Kidney (tissue), 14 donors: ENCODE measurements around the gene NCKAP5. TPM values are rescaled to one million over a fixed set of nuclear protein-coding genes. Genes with fewer than 3 reads are reported as not detected.

Source experiments
- DNase-seq, 5 donors: peaks; one replicate each; pipeline ENCODE4 v3.0.0-alpha.2; 2013 to 2020
- FAIRE-seq: peaks from 2 replicates; lab custom pipeline; 2012; peaks lifted over from hg19 to GRCh38; lab: Jason Lieb, UNC
- H3K27ac ChIP-seq, 2 donors: one replicate each; pipeline ENCODE4 v1.7.0; 2013; ENCODE audit warnings: low read depth in 2 of 2, low read length in 2 of 2, inconsistent platforms in 1 of 2
- H3K27me3 ChIP-seq: one replicate; pipeline ENCODE4 v1.7.1; 2013; ENCODE audit warnings: low read length, inconsistent platforms; ENCODE audit not compliant: control insufficient read depth, insufficient read depth
- H3K36me3 ChIP-seq, 3 donors: one replicate each; pipeline versions ENCODE4 v1.7.0 to v1.7.1; 2013; ENCODE audit warnings: low read length in 3 of 3, control low read depth in 1 of 3, inconsistent platforms in 1 of 3; ENCODE audit not compliant: insufficient read depth in 3 of 3, control insufficient read depth in 2 of 3
- H3K4me1 ChIP-seq, 3 donors: one replicate each; pipeline versions ENCODE4 v1.7.0 to v1.7.1; 2013; ENCODE audit warnings: low read length in 3 of 3, inconsistent platforms in 1 of 3, low read depth in 1 of 3; ENCODE audit not compliant: control insufficient read depth in 2 of 3, insufficient read depth in 2 of 3
- H3K4me3 ChIP-seq, 3 donors: one replicate each; pipeline versions ENCODE4 v1.7.0 to v1.8.1; 2013; ENCODE audit warnings: low read length in 3 of 3, control low read depth in 1 of 3, inconsistent platforms in 1 of 3
- H3K9ac ChIP-seq, 3 donors: one replicate each; pipeline versions ENCODE4 v1.7.0 to v1.7.1; 2013; ENCODE audit warnings: low read length in 3 of 3, control low read depth in 1 of 3, inconsistent platforms in 1 of 3
- H3K9me3 ChIP-seq, 3 donors: one replicate each; pipeline versions ENCODE4 v1.7.0 to v1.7.1; 2013; ENCODE audit warnings: low read length in 3 of 3, control low read depth in 1 of 3, inconsistent platforms in 1 of 3; ENCODE audit not compliant: control insufficient read depth in 2 of 3, insufficient read depth in 1 of 3
- intact Hi-C: fragments of 100-400 bp; cut with DNase I; formaldehyde crosslinking; loops from one replicate; pipeline ENCODE4 v1.11.1; 2022
- polyA plus RNA-seq: library from polyadenylated mRNA; stranded (reverse); fragments of 350-450 nt; fragmentation: Illumina TruSeq; extraction: RNeasy Lipid Tissue Mini Kit (QIAGEN cat#74804); gene quantifications from one replicate; pipeline ENCODE4 v1.2.3, GENCODE V29; 2014; ENCODE audit warnings: low read depth, low replicate concordance; ENCODE audit not compliant: insufficient read depth
- total RNA-seq: library from RNA; stranded (reverse); fragmentation: NEBNext Ultra II Directional; extraction: Animal tissue kit (Norgen Biotek cat#: 25700); gene quantifications from one replicate; pipeline ENCODE4 v1.2.1, GENCODE V29; 2021
- TF ChIP-seq, protein P1 (sequence below): IDR thresholded peaks from 3 replicates; pipeline ENCODE4 v1.5.1; 2012; ENCODE audit warnings: mild to moderate bottlenecking, moderate library complexity, borderline replicate concordance; ENCODE audit not compliant: insufficient read depth; ENCODE audit errors: extremely low read depth
- donor health status: control.
- donor health status: control.
- donor health status: control.
- donor health status: control.
- donor health status: control.
- donor health status: DM: yes; HTN: yes; CAD: no.
- donor health status: Normal renal cell carcinoma (clear cell type).

NCKAP5 gene
- total and polyA plus RNA-seq, 2 donors from 2014 or later = 1.8 to 2.9 TPM

DNA sequence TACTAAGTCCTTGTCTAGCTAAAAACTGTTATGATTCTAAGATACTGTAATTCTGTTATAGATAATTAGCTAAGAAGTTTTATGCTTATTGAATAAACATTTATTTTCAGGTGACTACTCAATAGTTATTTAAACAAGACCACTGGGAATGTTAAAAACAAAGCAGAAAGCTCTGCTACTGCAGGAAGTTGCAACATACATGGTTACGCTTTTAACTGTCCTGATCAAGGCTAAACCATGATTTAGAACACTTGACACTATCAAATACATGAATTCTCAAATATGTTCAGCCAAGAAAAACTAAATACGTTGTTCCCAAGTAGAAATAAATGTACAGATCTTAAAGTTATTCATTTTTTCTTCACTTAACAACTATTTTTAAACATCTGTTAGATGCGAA is 263.9 kb downstream of the NCKAP5 start:
- FAIRE-seq (no peak), DNase-seq (no peak)
- intact Hi-C loops = no loop called here
- Histone ChIP-seq H3K4me3 (no peak overlapping the region), H3K36me3 (no peaks in the 10 kb centered on the region), H3K9me3 (no peaks in the 10 kb centered on the region), H3K4me1 (no peaks in the 10 kb centered on the region), H3K27ac (no peak overlapping the region), H3K27me3 (no peaks in the 10 kb centered on the region), H3K9ac (no peak overlapping the region)
- TF ChIP-seq, protein P1, sequence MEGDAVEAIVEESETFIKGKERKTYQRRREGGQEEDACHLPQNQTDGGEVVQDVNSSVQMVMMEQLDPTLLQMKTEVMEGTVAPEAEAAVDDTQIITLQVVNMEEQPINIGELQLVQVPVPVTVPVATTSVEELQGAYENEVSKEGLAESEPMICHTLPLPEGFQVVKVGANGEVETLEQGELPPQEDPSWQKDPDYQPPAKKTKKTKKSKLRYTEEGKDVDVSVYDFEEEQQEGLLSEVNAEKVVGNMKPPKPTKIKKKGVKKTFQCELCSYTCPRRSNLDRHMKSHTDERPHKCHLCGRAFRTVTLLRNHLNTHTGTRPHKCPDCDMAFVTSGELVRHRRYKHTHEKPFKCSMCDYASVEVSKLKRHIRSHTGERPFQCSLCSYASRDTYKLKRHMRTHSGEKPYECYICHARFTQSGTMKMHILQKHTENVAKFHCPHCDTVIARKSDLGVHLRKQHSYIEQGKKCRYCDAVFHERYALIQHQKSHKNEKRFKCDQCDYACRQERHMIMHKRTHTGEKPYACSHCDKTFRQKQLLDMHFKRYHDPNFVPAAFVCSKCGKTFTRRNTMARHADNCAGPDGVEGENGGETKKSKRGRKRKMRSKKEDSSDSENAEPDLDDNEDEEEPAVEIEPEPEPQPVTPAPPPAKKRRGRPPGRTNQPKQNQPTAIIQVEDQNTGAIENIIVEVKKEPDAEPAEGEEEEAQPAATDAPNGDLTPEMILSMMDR = no peak

DNA sequence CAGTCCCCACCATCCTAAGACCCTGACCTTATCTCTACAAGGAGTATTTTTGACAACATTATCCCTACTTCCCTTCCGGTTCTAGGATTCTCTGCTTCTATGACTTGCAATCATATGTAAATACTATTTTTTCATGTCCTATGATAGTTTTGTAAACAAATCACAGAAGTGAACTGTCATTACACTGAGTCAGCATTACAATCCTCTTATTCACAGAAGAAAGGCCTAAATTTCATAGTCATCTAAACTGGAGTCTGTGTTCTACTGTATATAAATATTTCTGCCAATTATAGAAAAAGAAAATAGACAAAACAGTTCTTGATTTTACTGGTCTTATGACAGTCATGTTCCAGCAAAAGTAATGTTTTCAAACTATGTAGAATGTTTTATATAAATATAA is 265.1 kb downstream of the NCKAP5 start:
- TF ChIP-seq, protein P1 = no peak
- no peak overlapping the region for H3K27ac ChIP-seq
- H3K27me3 ChIP-seq = no peaks in the 10 kb centered on the region
- intact Hi-C loops = no loop called here
- FAIRE-seq (no peak), DNase-seq (no peak)
- no peak overlapping the region for H3K4me3 ChIP-seq
- no peaks in the 10 kb centered on the region for H3K4me1 ChIP-seq
- H3K9me3 ChIP-seq = no peaks in the 10 kb centered on the region
- H3K36me3 ChIP-seq = no peaks in the 10 kb centered on the region
- H3K9ac ChIP-seq = no peak overlapping the region

DNA sequence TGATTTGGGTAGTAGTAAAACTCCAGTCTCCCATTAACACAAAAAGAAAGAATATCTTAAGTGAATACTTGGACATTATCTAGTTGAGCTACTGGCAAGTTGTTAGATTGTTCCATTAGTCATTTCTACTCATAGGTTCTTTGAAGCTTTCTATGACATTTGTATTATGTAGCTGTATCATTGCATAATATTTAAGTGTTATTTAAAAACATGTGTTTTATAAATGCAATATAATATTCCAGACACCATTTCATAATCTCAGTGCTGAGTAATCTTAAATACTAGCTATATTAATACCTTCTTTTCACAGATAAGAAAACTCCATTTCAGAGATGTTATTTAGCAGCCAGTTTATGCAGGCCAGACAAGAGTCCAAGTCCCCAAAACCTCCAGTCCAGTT is 271.9 kb downstream of the NCKAP5 start:
- FAIRE-seq (no peak), DNase-seq (no peak)
- H3K36me3 ChIP-seq = no peaks in the 10 kb centered on the region
- no peak overlapping the region for H3K27ac ChIP-seq
- no peaks in the 10 kb centered on the region for H3K9me3 ChIP-seq
- H3K4me1 ChIP-seq = no peaks in the 10 kb centered on the region
- no peak overlapping the region for H3K9ac ChIP-seq
- intact Hi-C loops = no loop called here
- no peaks in the 10 kb centered on the region for H3K27me3 ChIP-seq
- no peak overlapping the region for H3K4me3 ChIP-seq
- TF ChIP-seq, protein P1 = no peak
